ENCODE results near the gene KIF13A. TPM values are rescaled to one million over a fixed set of nuclear protein-coding genes. Genes with fewer than 3 reads are reported as not detected.

Gene KIF13A
- total and polyA plus RNA-seq, 9 of the 15 experiments (the other 6 are each of a cell fraction or from before 2014, with no cell fraction given): 3.6 to 44.3 (median 29.7) TPM

DNA sequence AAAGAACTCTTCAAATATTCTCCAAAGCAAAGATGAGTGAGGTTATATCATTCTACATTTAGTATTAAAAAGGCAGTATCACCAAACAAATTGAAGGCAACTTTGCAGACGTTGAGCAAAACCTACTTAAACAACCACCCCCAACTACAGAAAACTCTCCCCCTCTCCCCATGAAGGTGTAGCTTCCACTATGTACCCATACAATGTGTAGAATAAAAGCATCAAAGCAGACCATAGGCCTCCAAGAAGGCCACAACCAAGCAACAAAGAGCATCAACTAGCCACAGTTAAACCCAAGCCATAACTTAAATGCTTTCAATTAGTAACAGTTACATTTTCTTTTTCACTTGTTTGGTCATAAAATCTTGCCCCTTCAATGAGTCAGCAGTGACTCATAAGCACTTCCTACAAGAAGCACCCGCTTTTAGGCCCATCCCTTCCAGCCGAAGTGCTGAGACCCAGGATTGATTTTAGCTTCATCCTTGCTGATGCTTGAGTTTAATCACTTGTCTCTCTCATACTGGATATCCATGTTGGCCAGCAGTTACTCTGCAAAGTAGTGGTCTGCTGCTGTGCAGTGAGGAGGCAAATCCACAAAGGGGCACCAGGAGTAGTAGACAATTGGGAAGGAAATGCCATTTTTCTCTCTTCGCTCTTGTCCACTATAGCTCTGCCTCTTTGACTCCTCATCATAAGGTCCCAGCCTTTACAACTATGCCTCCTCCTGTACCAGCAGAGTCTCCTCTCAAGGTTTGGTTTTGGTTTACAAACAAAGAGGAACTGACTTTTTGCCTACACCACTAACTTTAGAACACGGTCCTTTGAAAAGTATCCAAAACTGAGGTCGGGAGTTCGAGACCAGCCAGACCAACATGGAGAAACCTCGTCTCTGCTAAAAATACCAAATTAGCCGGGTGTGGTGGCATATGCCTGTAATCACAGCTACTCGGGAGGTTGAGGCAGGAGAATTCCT lies 272.3 kb downstream of the KIF13A start (continued):
- TF ChIP-seq ZNF830 (CRISPR knock-in tag; IDR thresholded peaks at IDR 0.05): 0 out of 2 replicates have a peak, but pooled peaks have one; percentile 20
- TF ChIP-seq PCBP1 (IDR thresholded peaks at IDR 0.05; ENCODE audit: low read depth, low read length, poor library complexity, severe bottlenecking): no peak
- TF ChIP-seq RBBP5 (IDR thresholded peaks at IDR 0.05; ENCODE audit: borderline replicate concordance, insufficient read depth, low read length, poor library complexity, severe bottlenecking): peak; percentile 37
- TF ChIP-seq THAP7 (CRISPR knock-in tag; IDR thresholded peaks at IDR 0.05): no peak
- TF ChIP-seq ZNF143 (CRISPR knock-in tag; IDR thresholded peaks at IDR 0.05): no peak
- peak in 1 of 2 experiments; percentile 31 for TF ChIP-seq AFF1 (IDR thresholded peaks at IDR 0.05; ENCODE audit: low read depth in 1 of 2, partially characterized antibody in 2 of 2)
- no peak for TF ChIP-seq ZNF778 (CRISPR knock-in tag; IDR thresholded peaks at IDR 0.05)
- no peak for TF ChIP-seq ZNF586 (CRISPR knock-in tag; conservative IDR thresholded peaks at IDR 0.05)
- peak; percentile 62 for TF ChIP-seq TAF9B (IDR thresholded peaks at IDR 0.05; ENCODE audit: partially characterized antibody)
- 0 out of 4 replicates have a peak, but pooled peaks of 1 of the 2 experiments have one; percentile 5 for TF ChIP-seq RAD21 (CRISPR knock-in tag; conservative IDR thresholded peaks at IDR 0.05 in 1 of 2, IDR thresholded peaks at IDR 0.05 in 1 of 2)
- no peak for TF ChIP-seq SOX6 (IDR thresholded peaks at IDR 0.05)
- TF ChIP-seq NFRKB (IDR thresholded peaks at IDR 0.05; ENCODE audit: low read depth): peak; percentile 93
